GM12892 (cell line): Measurements from ENCODE around the gene CSNK1D.

Experiments
- POLR2A ChIP-seq: IDR thresholded peaks from 2 replicates; pipeline ENCODE4 v1.6.1; 2011; ENCODE audit warnings: low read depth, low read length, control low read depth
- POLR2AphosphoS5 ChIP-seq: IDR thresholded peaks from 2 replicates; pipeline ENCODE4 v1.6.1; 2011; ENCODE audit warnings: low read depth, low read length, control low read depth
- TAF1 ChIP-seq: IDR thresholded peaks from 2 replicates; pipeline ENCODE4 v1.6.1; 2011; ENCODE audit warnings: low read depth, mild to moderate bottlenecking, control low read depth, low read length, borderline replicate concordance

- TF ChIP-seq POLR2AphosphoS5, result no peak
- TF ChIP-seq POLR2A, result no peak
- no peak for TF ChIP-seq TAF1
Observed at GRCh38 chr17:82300707-82301270, 27.3 kb upstream of the CSNK1D start.
